Measurements from ENCODE around the gene JPT2. TPM values are rescaled to one million over a fixed set of nuclear protein-coding genes. Genes with fewer than 3 reads are reported as not detected.

Gene JPT2
- total and polyA plus RNA-seq, 3 donors from 2014 or later: 25.8 to 45.2 (median 27.9) TPM

- Histone ChIP-seq H3K36me3 (ENCODE audit: low read depth, missing control alignments) (no peaks in the 10 kb centered on the region), H3K4me1 (peaks cover 12% of the 10 kb centered on the region), H3K27me3 (no peaks in the 10 kb centered on the region), H3K4me3 (no peak overlapping the region), H3K27ac (no peak overlapping the region), H3K9me3 (no peaks in the 10 kb centered on the region)
- no peak for DNase-seq
- 90 to 91% methylated on average over 5 of the region's 5 CpGs for WGBS, 2 donors
- intact Hi-C loops (cut with DNase I; ENCODE audit: low total_unique reads): no loop called here
- no peak for TF ChIP-seq POLR2A (IDR thresholded peaks at IDR 0.05)
- TF ChIP-seq CTCF (IDR thresholded peaks at IDR 0.05): no peak
Observed at GRCh38 chr16:1642148-1642547, 35.9 kb upstream of the JPT2 start.

- Histone ChIP-seq H3K27ac (no peak overlapping the region), H3K27me3 (no peaks in the 10 kb centered on the region), H3K36me3 (ENCODE audit: low read depth, missing control alignments) (no peaks in the 10 kb centered on the region), H3K9me3 (no peaks in the 10 kb centered on the region), H3K4me1 (peaks cover 12% of the 10 kb centered on the region), H3K4me3 (no peak overlapping the region)
- TF ChIP-seq CTCF (IDR thresholded peaks at IDR 0.05): no peak
- no peak for TF ChIP-seq POLR2A (IDR thresholded peaks at IDR 0.05)
- no peak for DNase-seq
- WGBS, 2 donors: 95 to 96% methylated on average over 11 of the region's 11 CpGs
- intact Hi-C loops (cut with DNase I; ENCODE audit: low total_unique reads): no loop called here
Observed at GRCh38 chr16:1642753-1643152, 35.3 kb upstream of the JPT2 start.

- no peak for TF ChIP-seq POLR2A (IDR thresholded peaks at IDR 0.05)
- TF ChIP-seq CTCF (IDR thresholded peaks at IDR 0.05): no peak
- H3K36me3 ChIP-seq (ENCODE audit: low read depth, missing control alignments): no peaks in the 10 kb centered on the region
- peaks cover 12% of the 10 kb centered on the region for H3K4me1 ChIP-seq
- H3K27ac ChIP-seq: no peak overlapping the region
- no peaks in the 10 kb centered on the region for H3K9me3 ChIP-seq
- no peak overlapping the region for H3K4me3 ChIP-seq
- intact Hi-C loops (cut with DNase I; ENCODE audit: low total_unique reads): no loop called here
- DNase-seq: no peak
- WGBS, 2 donors: 93 to 95% methylated on average over 12 of the region's 12 CpGs
- no peaks in the 10 kb centered on the region for H3K27me3 ChIP-seq
Observed at GRCh38 chr16:1643521-1643920, 34.6 kb upstream of the JPT2 start.

- no peak for TF ChIP-seq POLR2A (IDR thresholded peaks at IDR 0.05)
- no peak for TF ChIP-seq CTCF (IDR thresholded peaks at IDR 0.05)
- intact Hi-C loops (cut with DNase I; ENCODE audit: low total_unique reads): no loop called here
- H3K36me3 ChIP-seq (ENCODE audit: low read depth, missing control alignments): no peaks in the 10 kb centered on the region
Observed at GRCh38 chr16:1645914-1646525, 32.1 kb upstream of the JPT2 start.

GRCh38 chr16:1647856-1648255 lies 30.2 kb upstream of the JPT2 start:
- no peaks in the 10 kb centered on the region for H3K27me3 ChIP-seq
- intact Hi-C loops (cut with DNase I; ENCODE audit: low total_unique reads): no loop called here
- 91 to 94% methylated on average over 13 of the region's 13 CpGs for WGBS, 2 donors
- H3K9me3 ChIP-seq: no peaks in the 10 kb centered on the region
- H3K4me1 ChIP-seq: no peaks in the 10 kb centered on the region
- no peak for DNase-seq
- no peak for TF ChIP-seq CTCF (IDR thresholded peaks at IDR 0.05)
- H3K4me3 ChIP-seq: no peak overlapping the region
- H3K36me3 ChIP-seq (ENCODE audit: low read depth, missing control alignments): no peaks in the 10 kb centered on the region
- H3K27ac ChIP-seq: no peak overlapping the region

More at GRCh38 chr16:1645914-1646525, 32.1 kb upstream of the JPT2 start:
- WGBS, 2 donors: 87 to 88% methylated on average over 13 of the region's 13 CpGs
- no peaks in the 10 kb centered on the region for H3K27me3 ChIP-seq
- no peaks in the 10 kb centered on the region for H3K4me1 ChIP-seq
- DNase-seq: no peak
- H3K4me3 ChIP-seq: no peak overlapping the region
- H3K27ac ChIP-seq: no peak overlapping the region
- no peaks in the 10 kb centered on the region for H3K9me3 ChIP-seq
